Stimulated activated CD4-positive, alpha-beta T cell treated with anti-CD3 and anti-CD28 coated beads, TNF-alpha, amount 100 ng/mL, for 4 hours (primary cell): ENCODE measurements around the gene ATP10B.

Experiments
- DNase-seq, 3 experiments: peaks; one replicate each; pipeline ENCODE4 v3.0.0-alpha.2; 2020; ENCODE audit warnings: low read depth in 3 of 3

Gene ATP10B

GRCh38 chr5:160685695-160686094 is 166.3 kb downstream of the ATP10B start:
- DNase-seq, result no peak

- DNase-seq, result no peak
Measured at GRCh38 chr5:160685219-160685618, 166.8 kb downstream of the ATP10B start.

- DNase-seq, result no peak
Measured at GRCh38 chr5:160679567-160680309, 172.3 kb downstream of the ATP10B start.

DNA sequence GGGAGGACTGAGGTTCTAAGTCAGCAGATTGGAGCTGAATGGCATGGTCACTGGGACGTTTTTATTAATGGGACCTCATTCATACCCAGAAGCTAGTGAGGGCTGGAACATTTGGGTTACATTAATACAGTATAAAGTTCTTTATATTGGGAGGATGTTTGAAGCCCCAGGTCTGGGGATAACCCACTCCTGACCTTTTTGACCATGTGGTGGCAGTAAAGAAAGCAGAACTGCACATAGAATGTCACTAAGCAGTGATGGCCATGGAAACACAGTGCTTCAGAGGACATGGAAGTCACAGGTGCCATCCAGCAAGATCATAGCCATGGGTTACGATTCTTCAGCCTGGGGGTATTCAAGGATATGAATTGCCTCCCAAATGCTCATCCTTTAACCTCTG is 176.0 kb downstream of the ATP10B start:
- DNase-seq, result no peak

- DNase-seq, result no peak
Measured at GRCh38 chr5:160674901-160675300, 177.1 kb downstream of the ATP10B start.

DNA sequence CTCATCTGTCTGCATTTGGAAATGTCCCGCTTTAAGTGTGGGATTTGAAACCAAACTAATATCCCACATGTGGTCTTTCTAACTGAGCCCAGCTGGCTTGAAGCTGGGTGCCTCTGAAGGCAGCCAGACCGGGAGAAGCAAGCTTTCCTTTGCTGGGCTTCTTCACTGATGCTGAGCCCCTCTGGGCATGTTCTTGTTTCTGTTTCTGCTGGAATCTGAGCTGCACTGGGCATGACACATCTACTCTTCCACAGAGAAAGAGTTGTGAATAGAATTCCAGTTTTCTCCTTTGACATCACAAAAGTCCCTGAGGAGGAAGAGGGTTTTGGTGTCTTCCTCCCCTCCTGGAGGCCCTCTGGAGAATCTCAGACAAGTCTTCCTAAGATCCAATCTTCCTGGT is 179.5 kb downstream of the ATP10B start:
- no peak for DNase-seq

GRCh38 chr5:160668356-160668755 is 183.7 kb downstream of the ATP10B start:
- no peak for DNase-seq

DNA sequence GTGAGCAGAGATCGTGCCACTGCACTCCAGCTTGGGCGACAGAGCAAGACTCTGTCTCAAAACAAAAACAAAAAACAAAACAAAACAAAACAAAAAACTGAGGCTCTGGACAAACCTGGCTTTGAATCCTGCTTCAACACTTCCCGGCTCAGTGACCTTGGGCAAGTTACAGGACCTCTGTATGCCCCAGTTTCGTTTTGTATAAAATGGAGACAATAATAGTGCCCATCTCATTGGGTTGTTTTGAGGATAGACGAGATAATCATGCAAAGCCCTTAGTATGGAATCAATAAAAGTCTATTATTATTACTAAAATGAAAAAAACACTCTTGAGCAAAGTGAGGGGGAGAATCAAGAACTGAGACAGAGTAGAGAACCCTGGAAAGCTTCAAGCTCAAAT is 184.9 kb downstream of the ATP10B start:
- no peak for DNase-seq

DNA sequence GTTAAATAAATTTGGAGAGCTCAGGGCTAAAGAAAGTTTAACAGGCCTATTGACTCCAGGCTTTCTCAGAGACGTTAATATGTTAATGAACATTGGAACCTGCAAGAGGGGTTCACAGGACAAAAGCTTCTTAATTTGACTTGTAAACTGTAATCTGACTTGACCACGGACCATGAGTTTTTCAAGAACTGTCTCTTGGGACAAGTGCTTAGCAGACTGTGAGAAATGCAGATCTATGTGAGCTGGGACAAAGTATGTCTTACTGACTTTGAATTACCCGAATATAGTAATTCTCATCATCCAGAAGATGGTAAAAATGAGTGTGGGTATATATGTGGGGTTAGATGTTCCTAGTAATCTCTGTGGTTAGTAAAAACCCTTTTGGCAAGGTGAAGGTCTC is 186.6 kb downstream of the ATP10B start:
- no peak for DNase-seq

DNA sequence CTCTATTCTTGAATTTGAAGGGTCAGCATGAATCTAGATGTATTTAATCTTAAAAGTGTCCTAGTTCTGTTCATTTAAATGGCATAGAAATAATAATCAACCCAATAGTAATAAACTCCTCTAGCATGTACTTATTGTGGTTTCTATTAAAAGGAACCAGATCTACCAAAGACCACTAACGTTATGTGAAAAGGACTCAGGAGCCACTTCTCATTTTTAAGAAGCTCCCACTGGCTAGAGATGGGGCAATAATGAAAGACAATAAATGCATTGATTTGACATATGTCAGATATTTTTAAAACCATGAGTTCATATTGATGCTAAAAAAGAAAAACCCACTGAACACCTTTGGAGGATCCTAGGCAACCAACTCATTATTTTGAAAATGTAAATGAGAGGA is 191.9 kb downstream of the ATP10B start:
- no peak for DNase-seq

DNA sequence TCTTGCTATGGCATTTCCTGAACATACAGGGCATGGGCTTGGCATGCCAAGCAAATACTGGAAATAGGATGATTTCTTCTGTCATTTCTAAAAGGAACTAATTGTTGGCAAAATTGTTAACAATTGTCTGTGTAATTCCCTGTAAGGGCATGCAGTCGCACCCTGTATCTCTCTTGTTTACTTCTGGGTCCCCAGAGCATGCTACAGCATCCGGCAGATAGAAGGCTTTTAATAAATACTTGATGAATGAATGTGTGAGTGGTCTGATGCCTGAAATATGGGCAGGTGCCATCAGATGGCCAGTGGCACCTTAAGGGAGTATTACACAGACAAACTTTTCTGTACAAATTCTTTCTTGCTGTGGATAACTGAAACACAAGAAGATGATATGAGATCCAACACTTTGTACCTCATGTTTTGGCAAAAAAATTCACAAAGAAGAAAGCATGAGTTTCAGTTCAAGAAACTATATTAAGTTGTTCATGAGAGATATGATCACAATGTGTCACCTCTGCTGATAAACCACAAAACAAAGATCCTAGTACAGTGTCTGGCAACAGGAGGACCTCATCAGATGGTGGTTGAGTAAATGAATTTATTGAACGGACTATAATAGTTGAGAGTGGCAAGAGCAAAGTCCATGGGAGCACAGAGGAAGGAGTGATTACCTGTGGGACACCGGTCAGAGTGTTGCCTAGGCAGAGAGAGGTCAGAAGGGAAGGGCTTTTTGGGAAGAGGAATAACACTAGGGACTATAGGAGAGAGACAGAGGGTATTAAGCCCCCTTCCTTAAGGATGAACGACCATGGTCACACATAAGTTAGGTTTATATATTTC is 194.2 kb downstream of the ATP10B start:
- DNase-seq, result no peak

GRCh38 chr5:160657068-160657507 is 194.9 kb downstream of the ATP10B start:
- DNase-seq, result no peak

DNA sequence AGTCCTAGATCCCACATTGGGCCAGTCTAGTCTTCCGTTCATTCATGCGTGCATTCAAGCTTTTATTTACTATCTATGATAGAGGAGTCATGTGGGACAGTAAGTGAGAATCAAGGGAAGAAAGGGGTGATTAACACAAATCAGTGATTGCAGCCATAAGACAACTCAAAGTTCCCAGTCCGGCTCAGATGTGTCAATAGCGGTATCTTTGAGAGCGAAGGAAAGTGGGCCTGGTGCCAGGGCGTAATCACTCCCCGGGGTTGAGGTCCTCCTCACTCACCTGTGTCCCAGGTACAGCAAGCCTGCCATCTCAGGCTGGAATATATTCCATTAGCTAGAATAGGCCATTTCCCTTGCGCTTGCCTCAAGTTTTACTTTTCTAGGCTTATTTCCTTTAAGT is 196.3 kb downstream of the ATP10B start:
- no peak for DNase-seq

- no peak for DNase-seq
Measured at GRCh38 chr5:160651692-160652645, 200.0 kb downstream of the ATP10B start.

DNA sequence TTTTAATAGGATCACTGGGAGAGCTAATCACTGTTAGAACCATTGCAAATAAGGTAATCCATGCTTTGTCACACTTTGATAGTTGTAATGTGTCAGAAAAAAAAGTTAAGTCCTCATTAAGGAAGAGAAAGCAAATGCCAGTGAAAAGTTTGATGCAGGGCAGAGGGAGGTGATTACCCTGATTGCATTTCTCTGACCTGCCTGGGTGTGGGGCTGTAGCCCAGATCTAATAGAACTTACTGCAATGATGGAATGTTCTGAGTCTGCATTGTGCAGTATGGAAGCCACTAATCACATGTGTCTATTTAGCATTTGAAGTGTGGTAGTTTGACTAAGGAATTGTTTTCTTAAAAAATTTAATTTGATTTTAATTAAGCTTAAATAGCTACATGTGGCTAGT is 202.7 kb downstream of the ATP10B start:
- DNase-seq, result no peak

GRCh38 chr5:160646033-160646432 is 206.0 kb downstream of the ATP10B start:
- DNase-seq, result no peak

DNA sequence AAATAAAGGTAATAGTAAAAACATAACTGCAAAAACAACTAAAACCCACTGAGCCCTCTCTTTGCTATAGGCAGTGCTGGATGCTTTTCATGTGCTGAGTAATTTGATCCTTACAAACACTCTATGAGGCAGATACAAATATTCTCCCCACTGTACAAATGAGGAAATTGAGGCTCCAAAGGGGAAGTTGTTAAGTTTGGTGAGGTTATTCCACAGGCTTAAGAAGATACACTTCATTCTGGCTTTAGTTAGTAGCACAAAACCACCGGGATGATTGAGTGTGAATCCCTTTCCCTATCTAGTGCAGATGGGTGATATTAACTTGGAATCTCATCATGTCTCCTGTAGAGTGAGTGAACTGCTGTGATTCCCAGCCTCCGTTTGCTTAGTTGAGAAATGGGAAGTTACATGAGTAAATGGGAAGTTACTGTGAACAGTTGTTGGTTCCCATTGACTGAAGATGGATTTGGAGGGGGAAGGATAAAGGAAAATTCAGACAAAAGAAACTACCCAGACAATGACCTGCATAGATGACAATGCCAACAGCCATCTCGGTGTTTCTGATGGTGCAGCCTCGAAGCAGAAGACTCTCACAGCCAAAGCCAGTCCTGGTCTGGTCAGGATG is 208.3 kb downstream of the ATP10B start:
- DNase-seq, result no peak

DNA sequence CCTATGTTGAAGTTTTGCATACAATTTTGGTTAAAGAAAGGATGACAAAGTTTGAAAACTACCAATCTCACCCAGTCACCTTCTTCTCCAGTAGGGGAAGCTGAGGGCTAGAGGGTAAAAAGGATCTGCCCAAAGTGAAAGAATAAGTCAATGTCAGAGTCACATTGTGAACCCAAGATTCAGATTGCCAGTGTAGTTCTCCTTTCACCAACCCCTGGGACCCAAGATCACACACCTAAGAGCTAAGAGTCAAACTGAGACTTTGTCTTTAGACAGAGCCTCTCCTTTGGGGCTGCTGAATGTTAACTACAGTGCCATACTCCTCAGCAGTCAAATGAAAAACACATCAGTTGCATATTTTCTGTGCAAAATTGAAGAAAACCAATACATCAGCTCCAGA is 210.6 kb downstream of the ATP10B start:
- DNase-seq, result no peak

- DNase-seq, result no peak
Measured at GRCh38 chr5:160640406-160640805, 211.6 kb downstream of the ATP10B start.

GRCh38 chr5:160638161-160638742 is 213.8 kb downstream of the ATP10B start:
- DNase-seq, result no peak
